K562 (cell line): ENCODE results near the gene ARID4B. TPM values are rescaled to one million over a fixed set of nuclear protein-coding genes. Genes with fewer than 3 reads are reported as not detected.

Source experiments
- CCAR2 ChIP-seq: fragments of 200-400 bp; formaldehyde crosslinking; IDR thresholded peaks from 2 replicates; pipeline ENCODE4 v1.6.1; 2017; ENCODE audit warnings: mild to moderate bottlenecking, low read depth, low read length
- CTBP1 ChIP-seq: fragments of 450-650 bp; IDR thresholded peaks from 2 replicates; pipeline ENCODE4 v1.6.1; 2016; ENCODE audit warnings: borderline replicate concordance
- DIDO1 ChIP-seq: fragments of 450-650 bp; IDR thresholded peaks from 2 replicates; pipeline ENCODE4 v1.6.1; 2016; ENCODE audit warnings: low read depth, missing biosample characterization, missing genetic modification characterization
- FOXK2 ChIP-seq, 2 experiments: fragments of 450-650 bp; IDR thresholded peaks in 1 of 2; conservative IDR thresholded peaks in 1 of 2; 2 replicates each; pipeline ENCODE4 v1.6.1; 2016; ENCODE audit warnings: low read depth in 2 of 2, mild to moderate bottlenecking in 1 of 2
- KDM1A ChIP-seq, 2 experiments: fragments of 450-650 bp; IDR thresholded peaks; 2 replicates each; pipeline ENCODE4 v1.6.1; 2016; ENCODE audit warnings: mild to moderate bottlenecking in 2 of 2
- L3MBTL2 ChIP-seq: fragments of 450-650 bp; IDR thresholded peaks from 2 replicates; pipeline ENCODE4 v1.6.1; 2016; ENCODE audit warnings: mild to moderate bottlenecking, moderate library complexity
- MEF2A ChIP-seq: IDR thresholded peaks from 2 replicates; pipeline ENCODE4 v1.6.1; 2011; ENCODE audit warnings: low read depth, mild to moderate bottlenecking, low read length, moderate library complexity; ENCODE audit not compliant: control insufficient read depth
- PHB ChIP-seq: fragments of 250-450 bp; sonication (Bioruptor Pico); IDR thresholded peaks from 2 replicates; pipeline ENCODE4 v1.5.0; 2021
- PML ChIP-seq: IDR thresholded peaks from 2 replicates; pipeline ENCODE4 v1.6.1; 2012; ENCODE audit warnings: low read length, inconsistent platforms
- SRSF1 ChIP-seq: fragments of 200-400 bp; formaldehyde crosslinking; IDR thresholded peaks from 2 replicates; pipeline ENCODE4 v1.6.1; 2017; ENCODE audit warnings: mild to moderate bottlenecking, low read depth, low read length, moderate library complexity
- TAF7 ChIP-seq: fragments of 450-650 bp; IDR thresholded peaks from 2 replicates; pipeline ENCODE4 v1.6.1; 2016; ENCODE audit warnings: missing genetic modification characterization, missing compliant biosample characterization
- TCF3 ChIP-seq: sonication (generic); formaldehyde crosslinking; IDR thresholded peaks from 2 replicates; pipeline ENCODE4 v1.4.0; 2020; ENCODE audit warnings: mild to moderate bottlenecking, missing genetic modification reagents
- THRAP3 ChIP-seq: fragments of 450-650 bp; IDR thresholded peaks from 2 replicates; pipeline ENCODE4 v1.6.1; 2016; ENCODE audit warnings: mild to moderate bottlenecking, inconsistent platforms, borderline replicate concordance
- ZFP36 ChIP-seq: fragments of 150-350 bp; IDR thresholded peaks from 2 replicates; pipeline ENCODE4 v1.6.1; 2018; ENCODE audit warnings: low read length, low read depth; ENCODE audit not compliant: partially characterized antibody
- ZNF512 ChIP-seq: IDR thresholded peaks from 2 replicates; pipeline ENCODE4 v1.6.1; 2016; ENCODE audit warnings: missing genetic modification characterization, missing compliant biosample characterization
- ZNF764 ChIP-seq: fragments of 250-450 bp; sonication (Bioruptor Pico); IDR thresholded peaks from 2 replicates; pipeline ENCODE4 v1.4.0; 2020; ENCODE audit warnings: low read depth, mild to moderate bottlenecking, moderate library complexity
- polyA plus RNA-seq, 8 experiments: library from polyadenylated mRNA; depleted of rRNA in 4 of 8; stranded (reverse) in 5 of 8; unstranded in 3 of 8; fragments of >200 nt; fragmentation: Nextera tagmentation in 2 of 8; fragmentation: Illumina TruSeq in 1 of 8; extraction: Ambion mirVana in 2 of 8; extraction: Trizol in 1 of 8; gene quantifications; 2 replicates each; pipeline versions ENCODE4 v1.2.1 to v1.2.3, GENCODE V29; 2011 to 2014; ENCODE audit warnings: inconsistent platforms in 1 of 8, missing spikeins in 1 of 8
- total RNA-seq, 7 experiments: library from RNA; depleted of rRNA in 6 of 7; stranded (reverse); fragments of >200 nt in 6 of 7; fragmentation: Illumina TruSeq in 2 of 7; extraction: Trizol in 2 of 7; gene quantifications; 2 replicates each; pipeline versions ENCODE4 v1.2.1 to v1.2.3, GENCODE V29; 2011 to 2021; ENCODE audit warnings: low replicate concordance in 1 of 7
- TF ChIP-seq, protein P1 (sequence below): fragments of 450-650 bp; IDR thresholded peaks from 2 replicates; pipeline ENCODE4 v1.6.1; 2016; ENCODE audit warnings: borderline replicate concordance
- TF ChIP-seq, protein P2 (sequence below): fragments of 450-650 bp; IDR thresholded peaks from 2 replicates; pipeline ENCODE4 v1.6.1; 2016
- TF ChIP-seq, protein P3 (sequence below): fragments of 250-450 bp; sonication (Bioruptor Pico); IDR thresholded peaks from 2 replicates; pipeline ENCODE4 v1.4.0; 2020; ENCODE audit warnings: mild to moderate bottlenecking, moderate library complexity, borderline replicate concordance

ARID4B gene
- total and polyA plus RNA-seq, 9 of the 15 experiments (the other 6 are each of a cell fraction or from before 2014, with no cell fraction given), result 8.4 to 38.9 (median 18.5) TPM

GRCh38 chr1:235128456-235129328 is 199.3 kb downstream of the ARID4B start, which contains the start of gene TOMM20 (continued):
- TF ChIP-seq ZNF512 (tag) (no peak), CTBP1 (peak; percentile 76), CCAR2 (no peak), THRAP3 (no peak), L3MBTL2 (peak; percentile 98), PML (peak; percentile 83), DIDO1 (tag) (peak; percentile 82), PHB (CRISPR knock-in tag) (no peak), TAF7 (tag) (peak; percentile 81), FOXK2 (conservative IDR thresholded peaks at IDR 0.05 in 1 of 2, IDR thresholded peaks at IDR 0.05 in 1 of 2; ENCODE audit: low read depth in 2 of 2) (peak; percentile 75 to 88; a peak in 3 of 4 replicates), TCF3 (CRISPR knock-in tag) (peak; percentile 43; the same call in 1 of the 2 replicates), SRSF1 (no peak), MEF2A (0 out of 2 replicates have a peak, but pooled peaks have one; percentile 14), KDM1A (IDR thresholded peaks at IDR 0.05) (peak in 1 of 2 experiments; percentile 97; a peak in 2 of 4 replicates), ZFP36 (no peak), ZNF764 (no peak)
- TF ChIP-seq, protein P1, sequence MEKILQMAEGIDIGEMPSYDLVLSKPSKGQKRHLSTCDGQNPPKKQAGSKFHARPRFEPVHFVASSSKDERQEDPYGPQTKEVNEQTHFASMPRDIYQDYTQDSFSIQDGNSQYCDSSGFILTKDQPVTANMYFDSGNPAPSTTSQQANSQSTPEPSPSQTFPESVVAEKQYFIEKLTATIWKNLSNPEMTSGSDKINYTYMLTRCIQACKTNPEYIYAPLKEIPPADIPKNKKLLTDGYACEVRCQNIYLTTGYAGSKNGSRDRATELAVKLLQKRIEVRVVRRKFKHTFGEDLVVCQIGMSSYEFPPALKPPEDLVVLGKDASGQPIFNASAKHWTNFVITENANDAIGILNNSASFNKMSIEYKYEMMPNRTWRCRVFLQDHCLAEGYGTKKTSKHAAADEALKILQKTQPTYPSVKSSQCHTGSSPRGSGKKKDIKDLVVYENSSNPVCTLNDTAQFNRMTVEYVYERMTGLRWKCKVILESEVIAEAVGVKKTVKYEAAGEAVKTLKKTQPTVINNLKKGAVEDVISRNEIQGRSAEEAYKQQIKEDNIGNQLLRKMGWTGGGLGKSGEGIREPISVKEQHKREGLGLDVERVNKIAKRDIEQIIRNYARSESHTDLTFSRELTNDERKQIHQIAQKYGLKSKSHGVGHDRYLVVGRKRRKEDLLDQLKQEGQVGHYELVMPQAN, result peak; percentile 79; the same call in 1 of the 2 replicates
- TF ChIP-seq, protein P2, sequence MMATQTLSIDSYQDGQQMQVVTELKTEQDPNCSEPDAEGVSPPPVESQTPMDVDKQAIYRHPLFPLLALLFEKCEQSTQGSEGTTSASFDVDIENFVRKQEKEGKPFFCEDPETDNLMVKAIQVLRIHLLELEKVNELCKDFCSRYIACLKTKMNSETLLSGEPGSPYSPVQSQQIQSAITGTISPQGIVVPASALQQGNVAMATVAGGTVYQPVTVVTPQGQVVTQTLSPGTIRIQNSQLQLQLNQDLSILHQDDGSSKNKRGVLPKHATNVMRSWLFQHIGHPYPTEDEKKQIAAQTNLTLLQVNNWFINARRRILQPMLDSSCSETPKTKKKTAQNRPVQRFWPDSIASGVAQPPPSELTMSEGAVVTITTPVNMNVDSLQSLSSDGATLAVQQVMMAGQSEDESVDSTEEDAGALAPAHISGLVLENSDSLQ, result peak; percentile 84
- TF ChIP-seq, protein P3, sequence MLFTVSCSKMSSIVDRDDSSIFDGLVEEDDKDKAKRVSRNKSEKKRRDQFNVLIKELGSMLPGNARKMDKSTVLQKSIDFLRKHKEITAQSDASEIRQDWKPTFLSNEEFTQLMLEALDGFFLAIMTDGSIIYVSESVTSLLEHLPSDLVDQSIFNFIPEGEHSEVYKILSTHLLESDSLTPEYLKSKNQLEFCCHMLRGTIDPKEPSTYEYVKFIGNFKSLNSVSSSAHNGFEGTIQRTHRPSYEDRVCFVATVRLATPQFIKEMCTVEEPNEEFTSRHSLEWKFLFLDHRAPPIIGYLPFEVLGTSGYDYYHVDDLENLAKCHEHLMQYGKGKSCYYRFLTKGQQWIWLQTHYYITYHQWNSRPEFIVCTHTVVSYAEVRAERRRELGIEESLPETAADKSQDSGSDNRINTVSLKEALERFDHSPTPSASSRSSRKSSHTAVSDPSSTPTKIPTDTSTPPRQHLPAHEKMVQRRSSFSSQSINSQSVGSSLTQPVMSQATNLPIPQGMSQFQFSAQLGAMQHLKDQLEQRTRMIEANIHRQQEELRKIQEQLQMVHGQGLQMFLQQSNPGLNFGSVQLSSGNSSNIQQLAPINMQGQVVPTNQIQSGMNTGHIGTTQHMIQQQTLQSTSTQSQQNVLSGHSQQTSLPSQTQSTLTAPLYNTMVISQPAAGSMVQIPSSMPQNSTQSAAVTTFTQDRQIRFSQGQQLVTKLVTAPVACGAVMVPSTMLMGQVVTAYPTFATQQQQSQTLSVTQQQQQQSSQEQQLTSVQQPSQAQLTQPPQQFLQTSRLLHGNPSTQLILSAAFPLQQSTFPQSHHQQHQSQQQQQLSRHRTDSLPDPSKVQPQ, result 0 out of 2 replicates have a peak, but pooled peaks have one; percentile 17
